AG04449 (cell line): ENCODE measurements around the gene RCC1.
A peak's percentile ranks its signal among the peaks of the same experiment; 100 is the strongest.

ENCODE experiments used
- CTCF ChIA-PET: fragments of 350-600 bp; formaldehyde crosslinking; extraction: SDS; loops from one replicate; lab custom pipeline; 2021; ENCODE audit warnings: antibody characterized with exemption; lab: Yijun Ruan, JAX
- POLR2A ChIA-PET: fragments of 400-600, 350-600 bp; formaldehyde crosslinking; extraction: SDS; loops from one replicate; lab custom pipeline; 2020; ENCODE audit warnings: antibody characterized with exemption, inconsistent platforms; lab: Yijun Ruan, JAX
- DNase-seq: peaks from one replicate; pipeline ENCODE4 v3.0.0-alpha.2; 2010; ENCODE audit warnings: low read depth, low spot score
- H3K4me3 ChIP-seq: 2 replicates; pipeline ENCODE4 v1.5.1; 2011; ENCODE audit warnings: low read depth, mild to moderate bottlenecking, control low read depth, low read length
- TF ChIP-seq, protein P1 (sequence below): IDR thresholded peaks from one replicate; pipeline ENCODE4 v1.5.1; 2011; ENCODE audit warnings: mild to moderate bottlenecking, moderate library complexity, low read length, control low read depth, inconsistent platforms; ENCODE audit not compliant: insufficient read depth; ENCODE audit errors: missing control alignments

The RCC1 gene

DNA sequence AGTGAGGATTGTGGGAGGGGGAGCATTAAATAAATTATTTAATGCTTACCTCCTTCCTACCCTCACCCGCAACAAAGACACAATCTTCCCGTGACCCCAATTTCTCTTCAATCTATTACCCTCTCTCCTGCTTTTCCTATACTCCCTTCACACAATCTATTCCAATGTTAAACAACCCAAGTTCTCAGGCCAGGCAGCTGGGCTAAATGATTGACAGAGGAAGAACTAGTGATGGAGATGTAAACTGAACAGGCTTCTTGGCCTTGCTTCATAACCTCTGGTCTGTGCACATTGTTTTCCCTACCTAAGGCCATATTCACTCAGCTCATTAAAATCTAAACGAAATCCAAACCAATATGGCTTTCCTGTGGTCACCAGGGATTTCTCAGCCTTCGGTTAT lies 3.9 kb upstream of the RCC1 start:
- ChIA-PET CTCF (no interaction called here), POLR2A (no interaction called here)

DNA sequence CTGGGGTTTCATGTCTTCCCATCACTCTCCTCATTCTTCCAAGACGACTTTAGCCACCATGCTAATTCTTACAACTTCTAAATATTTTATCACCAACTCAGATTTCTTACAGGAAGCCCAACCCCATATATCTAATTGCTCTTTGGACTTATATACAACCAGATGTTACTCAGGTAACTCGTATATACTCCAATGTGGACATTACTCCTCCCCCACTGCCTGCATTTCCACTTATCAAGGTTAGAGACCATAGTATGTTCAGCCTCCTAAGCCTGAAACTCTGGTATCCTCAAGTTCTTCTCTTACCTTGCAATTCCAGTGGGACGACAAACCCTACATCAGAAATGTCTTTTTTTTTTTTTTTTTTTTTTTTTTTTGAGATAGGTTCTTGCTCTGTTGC lies 2.7 kb upstream of the RCC1 start:
- ChIA-PET POLR2A (no interaction called here), CTCF (no interaction called here)
- TF ChIP-seq, protein P1, sequence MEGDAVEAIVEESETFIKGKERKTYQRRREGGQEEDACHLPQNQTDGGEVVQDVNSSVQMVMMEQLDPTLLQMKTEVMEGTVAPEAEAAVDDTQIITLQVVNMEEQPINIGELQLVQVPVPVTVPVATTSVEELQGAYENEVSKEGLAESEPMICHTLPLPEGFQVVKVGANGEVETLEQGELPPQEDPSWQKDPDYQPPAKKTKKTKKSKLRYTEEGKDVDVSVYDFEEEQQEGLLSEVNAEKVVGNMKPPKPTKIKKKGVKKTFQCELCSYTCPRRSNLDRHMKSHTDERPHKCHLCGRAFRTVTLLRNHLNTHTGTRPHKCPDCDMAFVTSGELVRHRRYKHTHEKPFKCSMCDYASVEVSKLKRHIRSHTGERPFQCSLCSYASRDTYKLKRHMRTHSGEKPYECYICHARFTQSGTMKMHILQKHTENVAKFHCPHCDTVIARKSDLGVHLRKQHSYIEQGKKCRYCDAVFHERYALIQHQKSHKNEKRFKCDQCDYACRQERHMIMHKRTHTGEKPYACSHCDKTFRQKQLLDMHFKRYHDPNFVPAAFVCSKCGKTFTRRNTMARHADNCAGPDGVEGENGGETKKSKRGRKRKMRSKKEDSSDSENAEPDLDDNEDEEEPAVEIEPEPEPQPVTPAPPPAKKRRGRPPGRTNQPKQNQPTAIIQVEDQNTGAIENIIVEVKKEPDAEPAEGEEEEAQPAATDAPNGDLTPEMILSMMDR = no peak
- H3K4me3 ChIP-seq = no peak overlapping the region
- no peak for DNase-seq

More for the DNA sequence above, 3.9 kb upstream of the RCC1 start:
- no peak for DNase-seq
- no peak overlapping the region for H3K4me3 ChIP-seq
- TF ChIP-seq, protein P1 = no peak

DNA sequence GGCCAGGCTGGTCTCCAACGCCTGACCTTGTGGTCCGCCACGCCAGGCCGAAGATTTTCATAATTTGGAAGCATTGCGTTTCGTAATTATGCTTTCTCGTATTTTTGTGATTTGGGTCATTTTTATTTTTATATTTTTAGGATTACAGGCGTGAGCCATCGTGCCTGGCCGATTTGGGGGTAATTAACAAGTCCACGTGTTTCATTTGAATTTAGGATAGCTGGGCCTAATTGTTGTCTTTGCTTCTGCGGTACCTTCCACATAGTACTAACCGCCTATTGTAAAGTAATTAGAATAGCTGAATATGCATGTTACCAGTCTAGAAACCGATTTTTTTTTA lies 1.0 kb downstream of the RCC1 start:
- no peak for DNase-seq
- CTCF ChIA-PET = interaction anchor here (0.9 to 3.8 kb wide), 5 partner anchors 9 to 258 kb away, joined by 3 to 15 read pairs (median 3); no protein-coding TSS in a partner anchor
- POLR2A ChIA-PET = interaction anchor here (0.7 to 4.1 kb wide), 12 partner anchors 8 to 308 kb away, joined by 3 to 26 read pairs (median 4); no protein-coding TSS in a partner anchor
- peak overlapping the region; percentile 94 for H3K4me3 ChIP-seq
- TF ChIP-seq, protein P1 = no peak

DNA sequence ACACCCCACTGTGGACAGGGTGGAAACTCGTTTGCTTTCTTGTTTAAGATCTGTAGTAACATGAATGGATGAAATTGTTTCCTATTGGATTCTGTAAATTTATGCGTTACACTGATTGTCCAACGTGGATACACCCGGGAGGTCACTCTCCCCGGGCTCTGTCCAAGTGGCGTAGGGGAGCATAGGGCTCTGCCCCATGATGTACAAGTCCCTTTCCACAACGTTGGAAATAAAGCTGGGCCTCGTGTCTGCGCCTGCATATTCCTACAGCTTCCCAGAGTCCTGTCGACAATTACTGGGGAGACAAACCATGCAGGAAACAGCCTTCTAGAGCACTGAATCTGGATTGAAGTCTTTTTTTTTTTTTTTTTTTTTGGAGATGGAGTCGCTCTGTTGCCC lies 1.4 kb downstream of the RCC1 start:
- DNase-seq = no peak
- peak overlapping the region; percentile 94 for H3K4me3 ChIP-seq
- TF ChIP-seq, protein P1 = no peak
- ChIA-PET POLR2A (interaction anchor here (0.7 to 4.1 kb wide), 11 partner anchors 8 to 308 kb away, joined by 3 to 26 read pairs (median 3); partner anchors contain the start of gene MED18), CTCF (interaction anchor here (0.8 to 3.8 kb wide), 6 partner anchors 9 to 258 kb away, joined by 3 to 15 read pairs (median 3); no protein-coding TSS in a partner anchor)

DNA sequence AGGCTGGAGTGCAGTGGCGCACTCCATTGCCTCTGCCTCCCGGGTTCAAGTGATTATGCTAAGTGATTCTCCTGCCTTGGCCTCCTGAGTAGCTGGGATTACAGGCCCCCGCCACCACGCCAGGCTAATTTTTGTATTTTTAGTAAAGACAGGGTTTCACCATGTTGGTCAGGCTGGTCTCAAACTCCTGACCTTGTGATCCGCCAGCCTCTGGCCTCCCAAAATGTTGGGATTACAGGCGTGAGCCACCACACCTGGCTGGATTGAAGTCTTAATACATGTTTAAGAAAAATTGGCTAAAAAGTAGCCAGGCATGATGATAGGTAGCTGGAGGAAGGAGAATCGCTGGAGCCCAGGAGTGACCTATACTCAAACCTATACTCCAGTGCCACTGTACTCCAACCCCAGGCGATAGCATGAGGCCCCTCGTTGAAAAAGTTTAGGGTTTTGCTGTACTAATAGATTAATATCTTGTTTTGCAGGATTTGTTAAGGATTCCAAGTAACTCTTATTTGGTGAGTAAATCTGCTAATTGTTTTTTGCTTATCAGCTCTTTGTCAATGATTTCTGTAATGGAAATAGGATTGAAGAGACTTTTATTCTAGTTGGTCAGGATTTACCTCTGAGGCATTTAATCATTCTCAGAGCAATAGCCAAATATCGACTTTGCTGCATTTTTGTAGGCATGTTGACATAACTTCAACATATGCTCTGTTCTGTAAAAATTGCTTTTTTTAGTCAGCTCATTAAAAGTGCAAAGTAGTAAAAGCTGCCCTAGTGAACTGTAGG lies 2.0 kb downstream of the RCC1 start:
- POLR2A ChIA-PET = interaction anchor here (0.7 to 4.1 kb wide), 11 partner anchors 54 to 307 kb away, joined by 3 to 26 read pairs (median 3); partner anchors contain the start of genes ATP5IF1, MED18 and PHACTR4
- peak overlapping the region; percentile 94 for H3K4me3 ChIP-seq
- DNase-seq = no peak
- TF ChIP-seq, protein P1 = no peak
- CTCF ChIA-PET = interaction anchor here (0.8 to 3.8 kb wide), 7 partner anchors 8 to 259 kb away, joined by 3 to 15 read pairs (median 3); no protein-coding TSS in a partner anchor

DNA sequence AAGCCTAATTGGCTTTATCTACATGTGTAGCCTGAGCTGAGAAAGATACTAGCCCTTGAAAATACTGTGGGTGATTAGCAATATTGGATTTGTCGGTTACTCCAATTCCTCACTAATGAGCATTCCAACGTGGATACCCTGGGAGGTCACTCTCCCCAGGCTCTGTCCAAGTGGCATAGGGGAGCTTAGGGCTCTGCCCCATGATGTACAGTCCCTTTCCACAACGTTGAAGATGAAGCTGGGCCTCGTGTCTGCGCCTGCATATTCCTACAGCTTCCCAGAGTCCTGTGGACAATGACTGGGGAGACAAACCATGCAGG lies 2.6 kb downstream of the RCC1 start:
- TF ChIP-seq, protein P1 = no peak
- POLR2A ChIA-PET = interaction anchor here (0.9 to 4.1 kb wide), 10 partner anchors 55 to 273 kb away, joined by 3 to 26 read pairs (median 6); partner anchors contain the start of genes ATP5IF1, MED18 and PHACTR4
- H3K4me3 ChIP-seq = peak overlapping the region; percentile 94
- CTCF ChIA-PET = interaction anchor here (0.9 to 3.8 kb wide), 5 partner anchors 10 to 149 kb away, joined by 3 to 15 read pairs (median 8); no protein-coding TSS in a partner anchor
- DNase-seq = no peak
